GM21737 (cell line): ENCODE results near the gene PRKAA1.

Experiments used
- ATAC-seq: cut with Tn5 transposase; IDR thresholded peaks from one replicate; pipeline ENCODE4 v1.9.1; 2021; ENCODE audit warnings: mild to moderate bottlenecking, moderate library complexity; ENCODE audit not compliant: unreplicated experiment

PRKAA1 gene

GRCh38 chr5:40798012-40798800, at the start of gene PRKAA1:
TSS of gene PRKAA1 (minus strand) at chr5:40798374. CDS start at chr5:40798189, 185 bp downstream.
- peak; percentile 98 for ATAC-seq

- ATAC-seq = no peak
These were observed 49.4 kb upstream of the PRKAA1 start for GRCh38 chr5:40847525-40847924.

GRCh38 chr5:40846371-40846770, 48.2 kb upstream of the PRKAA1 start:
- ATAC-seq = no peak

- no peak for ATAC-seq
These were observed 46.4 kb upstream of the PRKAA1 start for GRCh38 chr5:40844565-40844964.

- no peak for ATAC-seq
These were observed 44.2 kb upstream of the PRKAA1 start for GRCh38 chr5:40842351-40842750.

- no peak for ATAC-seq
These were observed 43.1 kb upstream of the PRKAA1 start, which contains the start of gene CARD6 for GRCh38 chr5:40841068-40841805. TSS of gene CARD6 (plus strand) at chr5:40841367. CDS start at chr5:40841383, 16 bp downstream.

GRCh38 chr5:40838086-40838485, 39.9 kb upstream of the PRKAA1 start:
- no peak for ATAC-seq

GRCh38 chr5:40834849-40835787, 36.9 kb upstream of the PRKAA1 start, which contains the start of gene RPL37:
TSS of gene RPL37 (minus strand) at chr5:40835222. CDS start at chr5:40835185, 37 bp downstream.
- peak; percentile 97 for ATAC-seq

- ATAC-seq = no peak
These were observed 36.2 kb upstream of the PRKAA1 start for GRCh38 chr5:40834391-40834848.

DNA sequence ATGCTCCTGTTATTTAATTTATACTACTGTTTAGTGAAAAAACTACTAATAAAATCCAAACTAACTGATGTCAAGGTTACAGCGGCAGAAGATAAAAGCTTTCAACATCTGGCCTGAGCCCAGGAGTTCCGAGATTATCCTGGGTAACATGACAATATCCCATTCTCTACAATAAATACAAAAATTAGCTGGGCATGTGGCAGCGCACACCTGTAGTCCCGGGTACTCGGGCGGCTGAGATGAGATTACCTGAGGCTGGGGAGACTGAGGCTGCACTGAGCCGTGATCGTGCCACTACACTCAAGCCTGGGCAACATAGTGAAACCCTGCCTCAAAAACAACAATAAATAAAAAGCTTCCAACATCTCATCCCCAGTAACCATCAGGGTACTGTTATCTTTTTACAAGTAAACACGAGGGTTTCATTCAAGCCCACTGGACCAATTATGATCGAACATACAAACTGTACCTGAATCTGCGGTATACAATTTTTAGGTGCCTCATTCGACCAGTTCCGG, 35.6 kb upstream of the PRKAA1 start:
- no peak for ATAC-seq

DNA sequence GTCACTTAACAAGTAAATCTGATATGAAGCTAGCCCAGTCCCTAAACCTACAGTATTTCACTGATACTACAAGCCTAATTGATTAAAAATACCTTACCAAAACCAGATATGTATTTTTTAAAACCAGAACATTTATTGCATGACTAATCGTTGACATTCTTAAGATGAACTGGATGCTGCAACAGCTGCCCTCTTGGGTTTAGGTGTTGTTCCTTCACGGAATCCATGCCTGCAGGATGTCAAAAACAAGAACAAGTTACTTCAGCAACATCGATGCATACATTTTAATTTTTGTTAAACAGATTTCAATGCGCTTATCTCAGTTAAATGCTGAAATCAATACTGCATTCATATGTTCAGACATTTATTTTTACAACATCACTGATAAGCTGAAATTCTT, 34.2 kb upstream of the PRKAA1 start:
- ATAC-seq = no peak

GRCh38 chr5:40831346-40832210, 33.4 kb upstream of the PRKAA1 start:
- no peak for ATAC-seq

DNA sequence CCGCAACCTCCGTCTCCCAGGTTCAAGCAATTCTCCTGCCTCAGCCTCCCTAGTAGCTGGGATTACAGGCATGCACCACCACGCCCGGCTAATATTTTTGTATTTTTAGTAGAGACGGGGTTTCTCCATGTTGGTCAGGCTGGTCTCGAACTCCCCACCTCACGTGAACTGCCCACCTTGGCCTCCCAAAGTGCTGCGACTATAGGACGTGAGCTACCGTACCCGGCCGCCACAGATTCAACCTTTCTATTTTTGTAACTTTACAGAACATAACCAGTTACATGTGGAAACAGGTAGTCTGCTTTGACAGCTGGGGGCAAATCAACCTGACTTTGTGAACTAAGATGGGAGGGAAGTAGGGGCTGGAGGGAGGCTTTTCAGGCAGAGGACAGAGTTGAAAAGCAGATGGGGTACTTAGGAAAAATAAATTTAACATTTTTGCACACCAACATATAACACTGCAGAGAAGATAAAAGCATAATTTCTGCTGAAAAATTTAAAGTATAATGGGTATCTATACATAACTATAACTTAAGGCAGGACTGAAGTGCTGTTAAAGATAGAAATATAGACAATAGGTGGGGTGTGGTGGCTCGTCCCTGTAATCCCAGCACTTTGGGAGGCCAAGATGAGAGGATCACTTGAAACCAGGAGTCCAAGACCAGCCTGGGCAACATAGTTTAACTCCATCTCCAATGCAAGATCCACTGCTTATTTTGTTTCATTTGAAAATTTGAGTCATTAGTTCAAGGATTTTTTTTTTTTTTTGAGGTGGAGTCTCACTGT, 31.8 kb upstream of the PRKAA1 start:
- ATAC-seq = no peak

DNA sequence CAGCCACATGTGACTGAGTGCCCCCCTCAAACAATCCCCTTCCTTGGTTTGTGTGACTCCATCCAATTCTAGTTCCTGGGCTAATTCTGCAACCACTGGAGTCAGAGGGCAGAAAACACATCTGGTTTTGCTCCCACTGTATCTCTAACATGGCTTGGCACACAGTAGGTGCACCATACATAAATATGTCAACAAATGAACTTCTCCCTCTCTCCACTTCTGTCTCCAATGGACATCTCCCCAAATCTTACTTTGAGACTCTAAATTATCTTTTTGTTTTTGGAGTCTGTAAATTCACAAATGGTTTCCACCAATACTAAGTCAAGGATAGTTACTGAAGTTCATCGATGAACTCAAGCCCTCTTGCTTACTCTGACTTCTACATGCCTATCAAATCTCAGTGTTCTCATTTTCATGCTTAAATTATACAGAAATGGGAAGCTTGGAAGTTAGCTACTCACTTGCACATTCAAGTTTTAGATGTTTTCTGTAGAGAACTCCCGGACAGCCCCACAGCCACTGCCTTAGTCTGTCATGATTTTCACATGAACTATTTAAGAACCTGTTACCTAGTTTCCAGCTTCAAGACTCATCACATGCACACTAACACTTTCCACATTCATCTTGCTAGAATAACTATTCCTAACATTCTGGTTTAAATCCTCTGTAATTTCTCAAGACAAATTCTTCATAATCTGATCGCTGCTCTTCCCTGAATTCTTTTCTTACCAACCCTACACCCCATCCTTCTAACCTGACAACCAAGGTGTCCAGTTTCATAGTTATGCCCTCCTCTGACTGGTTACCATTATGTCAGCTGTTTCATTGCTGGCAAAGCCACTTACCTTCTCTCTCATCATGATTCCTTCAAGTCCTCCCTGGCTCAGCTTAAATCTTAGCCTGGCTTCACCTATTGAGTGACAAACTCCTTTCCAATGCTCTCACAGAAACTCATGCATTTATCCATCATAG, 30.8 kb upstream of the PRKAA1 start:
- ATAC-seq = no peak

- no peak for ATAC-seq
These were observed 30.0 kb upstream of the PRKAA1 start for GRCh38 chr5:40828021-40828631.

GRCh38 chr5:40827188-40827977, 29.2 kb upstream of the PRKAA1 start:
- ATAC-seq = no peak
